GM12801 (cell line): Measurements from ENCODE around the gene STAT6.

ENCODE experiments used
- TF ChIP-seq, protein P1 (sequence below): IDR thresholded peaks from one replicate; pipeline ENCODE4 v1.5.1; 2011; ENCODE audit warnings: control low read depth; ENCODE audit not compliant: insufficient read length; ENCODE audit errors: extremely low read depth

STAT6 gene

DNA sequence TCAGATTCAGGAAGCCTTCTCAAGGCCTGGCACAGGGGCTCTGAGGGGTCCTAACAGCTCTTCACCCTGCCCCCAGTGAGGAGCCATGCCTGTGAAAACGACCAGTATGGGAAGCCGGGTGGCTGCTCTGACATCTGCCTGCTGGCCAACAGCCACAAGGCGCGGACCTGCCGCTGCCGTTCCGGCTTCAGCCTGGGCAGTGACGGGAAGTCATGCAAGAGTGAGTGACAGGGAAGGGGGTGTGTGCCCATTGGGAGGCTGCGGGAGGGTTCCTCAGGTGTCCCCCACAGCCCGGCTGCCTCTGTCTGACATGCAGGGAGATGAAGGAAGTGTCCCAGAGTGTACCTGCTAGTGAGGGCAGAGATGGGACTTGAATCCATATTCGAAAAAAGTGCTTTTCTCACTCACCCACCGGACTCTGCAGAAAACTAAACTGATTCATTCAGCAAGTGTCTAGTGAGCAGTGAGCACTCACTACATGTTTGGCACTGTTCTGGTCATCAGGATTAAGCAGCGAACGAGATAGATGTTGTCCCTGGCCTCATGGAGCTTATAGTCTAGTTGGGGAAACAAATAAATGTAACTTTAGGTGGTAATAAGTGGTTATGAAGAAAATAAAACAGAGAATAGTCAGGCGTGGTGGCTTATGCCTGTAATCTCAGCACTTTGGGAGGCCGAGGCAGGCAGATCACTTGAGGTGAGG, 45.7 kb upstream of the STAT6 start:
- TF ChIP-seq, protein P1, sequence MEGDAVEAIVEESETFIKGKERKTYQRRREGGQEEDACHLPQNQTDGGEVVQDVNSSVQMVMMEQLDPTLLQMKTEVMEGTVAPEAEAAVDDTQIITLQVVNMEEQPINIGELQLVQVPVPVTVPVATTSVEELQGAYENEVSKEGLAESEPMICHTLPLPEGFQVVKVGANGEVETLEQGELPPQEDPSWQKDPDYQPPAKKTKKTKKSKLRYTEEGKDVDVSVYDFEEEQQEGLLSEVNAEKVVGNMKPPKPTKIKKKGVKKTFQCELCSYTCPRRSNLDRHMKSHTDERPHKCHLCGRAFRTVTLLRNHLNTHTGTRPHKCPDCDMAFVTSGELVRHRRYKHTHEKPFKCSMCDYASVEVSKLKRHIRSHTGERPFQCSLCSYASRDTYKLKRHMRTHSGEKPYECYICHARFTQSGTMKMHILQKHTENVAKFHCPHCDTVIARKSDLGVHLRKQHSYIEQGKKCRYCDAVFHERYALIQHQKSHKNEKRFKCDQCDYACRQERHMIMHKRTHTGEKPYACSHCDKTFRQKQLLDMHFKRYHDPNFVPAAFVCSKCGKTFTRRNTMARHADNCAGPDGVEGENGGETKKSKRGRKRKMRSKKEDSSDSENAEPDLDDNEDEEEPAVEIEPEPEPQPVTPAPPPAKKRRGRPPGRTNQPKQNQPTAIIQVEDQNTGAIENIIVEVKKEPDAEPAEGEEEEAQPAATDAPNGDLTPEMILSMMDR: no peak

DNA sequence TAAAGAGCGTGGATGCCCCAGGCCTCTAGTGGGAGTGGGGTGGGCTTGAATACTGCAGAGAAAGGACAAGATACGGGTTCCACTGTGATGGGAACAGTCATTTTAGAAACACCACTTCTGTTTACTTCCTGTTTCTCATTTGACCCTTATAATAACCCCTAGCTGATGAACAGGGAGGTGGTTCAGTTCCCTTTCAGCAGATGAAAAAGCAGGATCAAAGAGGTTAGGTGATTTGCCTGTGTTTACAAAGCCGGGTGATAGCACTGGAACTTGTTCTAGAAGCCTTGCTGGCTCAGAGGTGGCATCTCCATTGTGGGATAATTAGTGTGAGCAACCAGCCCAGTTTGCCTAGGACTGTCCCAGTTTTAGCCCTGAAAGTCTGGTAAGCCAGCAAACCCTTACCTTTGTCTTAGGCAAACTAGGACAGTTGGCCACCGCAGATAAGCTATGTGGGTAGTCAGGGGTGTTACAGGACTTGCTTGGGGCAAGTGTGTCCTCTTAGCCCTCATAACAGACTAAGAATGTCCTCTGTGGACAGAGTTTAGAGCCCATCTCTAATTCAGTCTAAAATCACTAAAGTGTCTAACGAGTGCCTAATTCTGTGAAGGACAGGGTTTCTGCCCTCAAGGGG, 43.8 kb upstream of the STAT6 start:
- TF ChIP-seq, protein P1: no peak

DNA sequence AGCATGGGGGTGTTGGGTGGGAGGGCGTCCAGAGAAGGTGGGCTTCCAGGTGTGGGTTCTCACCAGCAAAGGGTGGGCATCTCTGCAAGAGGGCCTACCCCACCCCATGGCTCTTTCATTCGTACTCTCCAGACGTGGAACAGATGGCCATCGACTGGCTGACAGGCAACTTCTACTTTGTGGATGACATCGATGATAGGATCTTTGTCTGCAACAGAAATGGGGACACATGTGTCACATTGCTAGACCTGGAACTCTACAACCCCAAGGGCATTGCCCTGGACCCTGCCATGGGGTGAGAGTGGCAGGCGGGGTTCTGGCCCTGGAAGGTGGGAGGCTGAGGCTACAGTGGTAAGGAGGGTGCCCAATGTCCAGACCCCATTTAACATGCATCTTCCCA, 42.9 kb upstream of the STAT6 start:
- TF ChIP-seq, protein P1: no peak

DNA sequence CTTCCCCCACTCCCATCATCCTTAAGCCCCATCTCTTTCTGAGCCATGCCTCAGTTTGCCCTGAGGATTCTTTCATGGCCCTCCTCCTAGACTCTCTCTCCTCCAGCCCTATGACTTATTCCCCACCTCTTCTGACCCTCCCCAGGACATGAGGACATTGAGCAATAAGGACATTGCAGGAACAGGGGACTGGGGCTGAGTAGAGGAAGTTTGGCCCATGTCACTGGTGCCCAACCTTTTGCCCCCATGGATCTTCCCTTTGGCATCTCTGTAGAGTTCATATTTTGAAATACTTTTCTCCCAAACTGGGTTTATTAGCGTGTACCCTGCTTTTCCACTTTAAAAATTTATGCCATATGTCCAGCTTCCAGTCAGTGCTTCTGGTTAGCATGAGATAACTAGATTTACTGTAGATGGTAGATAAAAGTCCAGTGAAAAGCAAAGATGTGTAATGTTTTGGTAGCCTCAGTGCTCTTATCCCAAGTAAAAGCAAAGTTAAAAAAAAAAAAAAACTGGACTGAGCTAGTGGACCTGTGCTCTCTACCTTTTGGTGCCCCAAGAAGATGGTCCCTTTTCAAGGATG, 42.3 kb upstream of the STAT6 start:
- TF ChIP-seq, protein P1: no peak

DNA sequence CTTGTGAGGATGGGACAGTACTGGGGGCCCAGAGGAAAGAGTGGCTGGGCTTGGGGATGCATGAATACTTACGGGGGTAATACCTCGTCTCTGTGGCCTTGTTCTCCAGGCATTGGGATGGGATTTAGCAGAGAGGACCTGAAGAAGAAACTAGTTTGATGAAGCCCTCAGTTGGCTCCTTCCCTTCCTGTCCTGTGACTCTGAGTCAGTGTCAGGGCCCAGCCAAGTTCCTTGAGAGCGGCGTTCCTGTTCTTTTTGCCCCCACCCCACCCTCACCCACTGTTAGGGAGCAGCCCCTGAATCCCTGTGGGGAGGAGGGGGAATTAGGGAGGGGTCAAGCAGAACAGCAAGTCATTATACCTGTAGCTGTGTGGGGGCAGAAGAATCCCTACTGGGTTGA, 41.5 kb upstream of the STAT6 start:
- TF ChIP-seq, protein P1: no peak

DNA sequence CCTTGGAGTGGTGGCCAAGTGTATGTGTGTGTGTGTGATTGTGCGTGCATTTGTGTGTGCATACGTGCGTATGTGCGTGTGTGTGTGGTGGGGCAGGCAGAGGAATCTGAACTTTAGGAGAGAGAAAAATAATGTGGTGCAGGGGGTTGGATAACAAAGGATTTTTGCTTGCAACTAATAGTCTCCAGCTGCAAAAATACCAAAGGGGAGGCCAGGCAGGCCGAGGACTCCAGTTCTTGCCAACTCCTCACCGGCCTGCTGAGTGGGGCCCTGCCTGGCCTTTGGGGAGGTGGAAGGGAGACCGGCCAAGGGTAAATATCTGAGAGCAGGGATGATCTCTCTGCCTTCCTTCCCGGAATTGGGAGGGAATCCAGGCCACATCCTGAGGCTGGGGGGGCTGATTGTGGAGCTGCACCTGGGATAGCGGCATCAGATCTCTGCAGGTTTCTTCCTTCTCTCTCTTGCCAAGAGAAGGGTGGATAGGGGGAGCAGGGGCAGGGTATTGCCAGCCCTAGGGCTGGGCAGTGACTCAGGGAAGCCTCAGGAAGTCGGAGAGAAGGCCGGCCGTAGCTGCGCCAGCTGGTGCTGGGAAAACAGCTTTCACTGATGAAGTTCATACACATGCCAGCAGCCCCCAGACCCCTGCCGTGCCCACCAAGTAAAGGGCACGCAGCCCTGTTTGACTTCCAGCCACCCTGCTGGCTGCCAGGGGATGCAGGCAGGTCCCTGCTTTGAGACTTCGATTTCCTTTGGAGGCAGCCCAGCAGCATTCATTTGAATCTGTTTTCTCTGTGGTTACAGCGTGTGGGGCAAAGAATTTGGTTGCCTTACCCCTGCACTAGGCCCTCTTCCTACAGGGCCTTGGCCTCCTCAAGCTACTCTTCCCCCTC, 40.8 kb upstream of the STAT6 start:
- TF ChIP-seq, protein P1: no peak
